Measurements from ENCODE around the gene MYOF. TPM values are rescaled to one million over a fixed set of nuclear protein-coding genes. Genes with fewer than 3 reads are reported as not detected.

Gene MYOF
- total and polyA plus RNA-seq, 2 donors from 2014 or later = 11.5 to 134 TPM

DNA sequence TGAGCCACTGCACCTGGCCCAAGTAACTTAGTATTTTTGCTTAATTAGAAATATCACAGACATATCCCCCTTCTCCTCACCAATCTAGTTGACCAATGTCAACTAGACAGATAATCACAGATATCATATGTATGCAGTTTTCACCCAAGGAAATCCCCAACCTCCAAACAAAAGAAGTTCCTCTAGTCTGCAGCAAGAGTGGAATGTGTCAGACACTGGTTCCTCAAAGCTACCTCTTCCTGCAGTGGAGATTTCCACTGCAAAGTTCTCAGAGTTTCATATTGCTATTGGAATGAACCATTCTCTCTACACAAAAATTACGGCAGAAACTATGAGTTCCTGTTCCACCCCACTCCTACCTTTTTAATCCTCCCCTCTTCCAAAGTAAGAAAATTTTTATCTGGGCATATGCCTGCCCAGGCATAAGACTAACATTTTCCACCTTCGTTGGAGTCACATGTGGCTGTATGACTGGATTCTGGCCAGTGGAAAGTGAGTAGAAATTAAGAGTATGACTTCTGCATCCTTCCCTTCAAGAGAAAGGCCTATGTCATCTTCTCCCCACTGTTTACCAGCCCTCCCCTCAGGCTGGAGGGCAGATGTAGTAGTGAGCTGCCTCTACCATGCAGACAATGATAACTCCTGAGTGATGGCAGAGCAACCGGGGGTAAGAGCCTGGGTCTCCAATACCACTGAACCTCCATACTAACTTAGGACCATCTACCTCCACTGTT is 103.0 kb downstream of the MYOF start:
- Histone ChIP-seq H3K36me3 (ENCODE audit: control insufficient read depth in 2 of 3, insufficient read depth in 3 of 3, low read length in 3 of 3) (peaks cover 2 to 6% (median 3%) of the 10 kb centered on the region in 3 donors), H3K27me3 (ENCODE audit: control insufficient read depth, insufficient read depth, low read length) (no peaks in the 10 kb centered on the region), H3K27ac (ENCODE audit: low read depth in 2 of 2, low read length in 2 of 2) (no peak overlapping the region), H3K4me1 (ENCODE audit: control insufficient read depth in 2 of 3, insufficient read depth in 2 of 3, low read depth in 1 of 3, low read length in 3 of 3) (no peaks in the 10 kb centered on the region), H3K9me3 (ENCODE audit: control insufficient read depth in 2 of 3, insufficient read depth in 1 of 3, low read length in 3 of 3) (no peaks in the 10 kb centered on the region), H3K4me3 (ENCODE audit: low read length in 3 of 3) (no peak overlapping the region), H3K9ac (ENCODE audit: low read length in 3 of 3) (no peak overlapping the region)
- FAIRE-seq = no peak
- TF ChIP-seq, protein P1, sequence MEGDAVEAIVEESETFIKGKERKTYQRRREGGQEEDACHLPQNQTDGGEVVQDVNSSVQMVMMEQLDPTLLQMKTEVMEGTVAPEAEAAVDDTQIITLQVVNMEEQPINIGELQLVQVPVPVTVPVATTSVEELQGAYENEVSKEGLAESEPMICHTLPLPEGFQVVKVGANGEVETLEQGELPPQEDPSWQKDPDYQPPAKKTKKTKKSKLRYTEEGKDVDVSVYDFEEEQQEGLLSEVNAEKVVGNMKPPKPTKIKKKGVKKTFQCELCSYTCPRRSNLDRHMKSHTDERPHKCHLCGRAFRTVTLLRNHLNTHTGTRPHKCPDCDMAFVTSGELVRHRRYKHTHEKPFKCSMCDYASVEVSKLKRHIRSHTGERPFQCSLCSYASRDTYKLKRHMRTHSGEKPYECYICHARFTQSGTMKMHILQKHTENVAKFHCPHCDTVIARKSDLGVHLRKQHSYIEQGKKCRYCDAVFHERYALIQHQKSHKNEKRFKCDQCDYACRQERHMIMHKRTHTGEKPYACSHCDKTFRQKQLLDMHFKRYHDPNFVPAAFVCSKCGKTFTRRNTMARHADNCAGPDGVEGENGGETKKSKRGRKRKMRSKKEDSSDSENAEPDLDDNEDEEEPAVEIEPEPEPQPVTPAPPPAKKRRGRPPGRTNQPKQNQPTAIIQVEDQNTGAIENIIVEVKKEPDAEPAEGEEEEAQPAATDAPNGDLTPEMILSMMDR (IDR thresholded peaks at IDR 0.05; ENCODE audit: borderline replicate concordance, extremely low read depth, insufficient read depth) = no peak
- intact Hi-C loops (cut with DNase I) = loop anchor here (5.0 kb wide), 1 partner anchor 108 kb away; no protein-coding TSS in a partner anchor
- no peak for DNase-seq

DNA sequence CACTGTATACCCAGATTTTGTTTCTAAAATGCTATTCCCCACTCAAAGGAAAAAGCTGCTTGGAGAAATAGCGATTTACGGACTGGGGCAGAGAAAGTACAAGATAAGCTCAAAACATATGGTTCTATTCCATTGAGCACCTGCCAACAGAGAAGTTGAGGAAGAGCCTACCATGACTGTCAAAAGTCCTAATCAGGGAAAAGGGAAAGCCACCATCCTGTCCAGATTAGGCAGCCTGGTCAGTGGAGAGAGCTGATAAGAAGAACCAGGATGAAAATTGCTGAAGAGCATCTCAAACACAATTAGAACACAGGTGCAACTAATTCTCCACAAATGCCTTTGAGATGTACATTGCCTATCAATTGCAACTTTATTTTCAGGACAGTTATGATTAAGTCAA is 104.1 kb downstream of the MYOF start:
- Histone ChIP-seq H3K27ac (ENCODE audit: low read depth in 2 of 2, low read length in 2 of 2) (no peak overlapping the region), H3K4me3 (ENCODE audit: low read length in 3 of 3) (no peak overlapping the region), H3K9ac (ENCODE audit: low read length in 3 of 3) (no peak overlapping the region), H3K4me1 (ENCODE audit: control insufficient read depth in 2 of 3, insufficient read depth in 2 of 3, low read depth in 1 of 3, low read length in 3 of 3) (no peaks in the 10 kb centered on the region), H3K36me3 (ENCODE audit: control insufficient read depth in 2 of 3, insufficient read depth in 3 of 3, low read length in 3 of 3) (peaks cover 3 to 6% (median 3%) of the 10 kb centered on the region in 3 donors), H3K27me3 (ENCODE audit: control insufficient read depth, insufficient read depth, low read length) (no peaks in the 10 kb centered on the region), H3K9me3 (ENCODE audit: control insufficient read depth in 2 of 3, insufficient read depth in 1 of 3, low read length in 3 of 3) (no peaks in the 10 kb centered on the region)
- intact Hi-C loops (cut with DNase I) = loop anchor here (5.0 kb wide), 1 partner anchor 109 kb away; no protein-coding TSS in a partner anchor
- DNase-seq = no peak
- TF ChIP-seq, protein P1 (IDR thresholded peaks at IDR 0.05; ENCODE audit: borderline replicate concordance, extremely low read depth, insufficient read depth) = no peak
- FAIRE-seq = no peak

DNA sequence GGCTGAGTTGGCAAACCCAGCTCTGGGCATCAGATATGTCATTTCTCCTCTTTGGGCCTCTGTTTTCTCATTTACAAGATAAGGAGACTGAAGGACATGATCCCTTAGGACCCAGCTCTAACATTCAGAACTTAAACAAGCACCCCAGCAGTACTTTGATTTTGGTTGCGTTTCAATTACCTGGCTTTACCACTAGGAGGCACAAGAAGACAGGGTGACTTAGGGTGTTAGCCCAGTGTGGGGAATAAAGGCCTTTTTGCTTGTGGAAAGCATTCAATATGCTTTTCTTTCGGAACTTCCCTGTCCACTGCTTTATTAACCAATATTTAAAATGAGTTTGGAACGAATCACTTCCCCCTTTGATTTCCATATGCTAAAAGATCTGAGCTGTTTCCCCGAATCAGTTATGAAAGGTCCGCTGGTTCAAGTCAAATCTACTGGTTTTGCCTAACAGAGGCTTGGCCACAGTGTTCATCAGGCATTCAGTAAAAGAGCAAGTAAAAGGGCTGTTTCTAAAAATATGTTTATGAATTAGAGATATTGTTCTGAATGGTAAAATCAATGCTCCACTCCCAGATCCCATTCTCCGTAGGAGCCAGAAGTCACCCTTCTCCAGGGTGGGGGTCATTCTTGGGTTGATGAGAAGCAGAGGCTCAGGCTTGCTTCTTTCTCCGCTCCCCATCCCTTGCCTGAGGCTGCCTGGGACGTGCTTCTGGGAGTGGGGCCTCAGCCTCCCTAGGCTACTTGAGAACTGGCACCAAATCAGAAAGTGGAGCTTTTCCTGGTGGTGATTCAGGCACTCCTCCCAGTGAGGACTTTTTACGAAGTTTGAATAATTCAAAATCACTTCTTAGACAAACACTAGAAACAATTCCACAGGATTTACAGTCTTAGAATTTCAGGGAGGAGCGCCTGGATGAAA is 105.5 kb downstream of the MYOF start:
- Histone ChIP-seq H3K27ac (ENCODE audit: low read depth in 2 of 2, low read length in 2 of 2) (no peak overlapping the region), H3K27me3 (ENCODE audit: control insufficient read depth, insufficient read depth, low read length) (no peaks in the 10 kb centered on the region), H3K4me1 (ENCODE audit: control insufficient read depth in 2 of 3, insufficient read depth in 2 of 3, low read depth in 1 of 3, low read length in 3 of 3) (no peaks in the 10 kb centered on the region), H3K36me3 (ENCODE audit: control insufficient read depth in 2 of 3, insufficient read depth in 3 of 3, low read length in 3 of 3) (peaks cover 3 to 13% (median 9%) of the 10 kb centered on the region in 3 donors), H3K9me3 (ENCODE audit: control insufficient read depth in 2 of 3, insufficient read depth in 1 of 3, low read length in 3 of 3) (no peaks in the 10 kb centered on the region), H3K4me3 (ENCODE audit: low read length in 3 of 3) (no peak overlapping the region), H3K9ac (ENCODE audit: low read length in 3 of 3) (peak overlapping the region in 1 of 3 donors; percentile 15)
- TF ChIP-seq, protein P1 (IDR thresholded peaks at IDR 0.05; ENCODE audit: borderline replicate concordance, extremely low read depth, insufficient read depth) = peak; percentile 96
- FAIRE-seq (peak; percentile 41), DNase-seq (peak; percentile 58 to 92 (median 78))
- intact Hi-C loops (cut with DNase I) = loop anchor here (5.0 kb wide), 1 partner anchor 111 kb away; no protein-coding TSS in a partner anchor

All from kidney (tissue), 14 donors.